Measurements from ENCODE around the gene FSTL4. TPM values are rescaled to one million over a fixed set of nuclear protein-coding genes. Genes with fewer than 3 reads are reported as not detected.
A peak's percentile ranks its signal among the peaks of the same experiment; 100 is the strongest.

Gene FSTL4
- total and polyA plus RNA-seq, 2 donors from 2014 or later, result 0.09 to 4.0 TPM

DNA sequence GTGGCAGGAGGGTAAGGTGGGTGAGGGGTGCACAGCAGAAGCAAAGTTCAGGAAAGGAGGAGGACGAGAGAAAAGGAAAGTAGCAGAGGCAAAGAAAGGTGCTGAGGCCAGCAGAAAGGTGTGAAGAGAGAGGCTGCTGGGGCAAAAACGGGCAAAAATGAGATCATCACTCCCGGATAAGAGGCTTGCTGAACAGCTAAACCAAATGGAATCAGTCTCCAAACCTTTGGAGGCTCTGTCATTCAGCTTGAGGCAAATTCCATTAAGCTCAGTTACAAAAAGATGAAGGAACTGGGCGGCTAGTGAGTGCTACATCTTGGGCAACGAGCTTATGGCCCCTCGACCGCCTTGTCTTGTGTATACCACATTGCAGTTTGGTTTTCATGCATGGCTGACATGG is 136.4 kb downstream of the FSTL4 start:
- no peak for FAIRE-seq
- H3K9ac ChIP-seq (ENCODE audit: low read length in 3 of 3), result no peak overlapping the region
- no peaks in the 10 kb centered on the region for H3K9me3 ChIP-seq (ENCODE audit: control insufficient read depth in 2 of 3, insufficient read depth in 1 of 3, low read length in 3 of 3)
- H3K36me3 ChIP-seq (ENCODE audit: control insufficient read depth in 2 of 3, insufficient read depth in 3 of 3, low read length in 3 of 3), result no peaks in the 10 kb centered on the region
- no peak overlapping the region for H3K4me3 ChIP-seq (ENCODE audit: low read length in 3 of 3)
- H3K4me1 ChIP-seq (ENCODE audit: control insufficient read depth in 2 of 3, insufficient read depth in 2 of 3, low read depth in 1 of 3, low read length in 3 of 3), result no peaks in the 10 kb centered on the region
- H3K27ac ChIP-seq (ENCODE audit: low read depth in 2 of 2, low read length in 2 of 2), result no peak overlapping the region
- intact Hi-C loops (cut with DNase I), result no loop called here
- peaks cover 6% of the 10 kb centered on the region for H3K27me3 ChIP-seq (ENCODE audit: control insufficient read depth, insufficient read depth, low read length)
- no peak for TF ChIP-seq CTCF (IDR thresholded peaks at IDR 0.05; ENCODE audit: borderline replicate concordance, extremely low read depth, insufficient read depth)
- no peak for DNase-seq

- H3K4me3 ChIP-seq (ENCODE audit: low read length in 3 of 3), result no peak overlapping the region
- H3K9ac ChIP-seq (ENCODE audit: low read length in 3 of 3), result no peak overlapping the region
- intact Hi-C loops (cut with DNase I), result no loop called here
- DNase-seq, result peak in 2 of 5 donors; percentile 16 to 33
- H3K4me1 ChIP-seq (ENCODE audit: control insufficient read depth in 2 of 3, insufficient read depth in 2 of 3, low read depth in 1 of 3, low read length in 3 of 3), result no peaks in the 10 kb centered on the region
- H3K36me3 ChIP-seq (ENCODE audit: control insufficient read depth in 2 of 3, insufficient read depth in 3 of 3, low read length in 3 of 3), result no peaks in the 10 kb centered on the region
- TF ChIP-seq CTCF (IDR thresholded peaks at IDR 0.05; ENCODE audit: borderline replicate concordance, extremely low read depth, insufficient read depth), result no peak
- no peak overlapping the region for H3K27ac ChIP-seq (ENCODE audit: low read depth in 2 of 2, low read length in 2 of 2)
- H3K27me3 ChIP-seq (ENCODE audit: control insufficient read depth, insufficient read depth, low read length), result peaks cover 6% of the 10 kb centered on the region
- no peaks in the 10 kb centered on the region for H3K9me3 ChIP-seq (ENCODE audit: control insufficient read depth in 2 of 3, insufficient read depth in 1 of 3, low read length in 3 of 3)
- FAIRE-seq, result no peak
Measured at GRCh38 chr5:133474851-133475590, 137.3 kb downstream of the FSTL4 start.

DNA sequence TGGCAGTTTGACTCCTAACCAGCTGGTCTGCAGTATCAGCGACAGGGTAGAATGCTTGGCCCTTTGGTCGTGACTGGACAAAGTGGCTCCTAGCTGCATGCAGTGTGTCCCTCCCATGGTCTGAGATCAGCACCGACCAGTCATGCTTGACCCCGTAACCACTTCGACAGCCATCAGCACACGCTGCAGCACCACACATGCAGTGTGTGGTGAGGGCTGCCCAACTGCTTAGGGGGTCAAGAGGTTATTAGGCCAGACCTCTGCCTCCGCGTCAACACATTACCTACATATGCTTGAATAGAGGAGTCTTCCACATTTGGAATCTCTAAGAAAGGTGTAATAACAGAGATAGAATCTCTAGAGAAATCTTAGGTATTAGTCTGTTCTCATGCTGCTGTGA is 139.1 kb downstream of the FSTL4 start:
- no peak for FAIRE-seq

More for the DNA sequence above, 139.1 kb downstream of the FSTL4 start:
- Histone ChIP-seq H3K4me1 (ENCODE audit: control insufficient read depth in 2 of 3, insufficient read depth in 2 of 3, low read depth in 1 of 3, low read length in 3 of 3) (no peaks in the 10 kb centered on the region), H3K27me3 (ENCODE audit: control insufficient read depth, insufficient read depth, low read length) (peaks cover 6% of the 10 kb centered on the region), H3K36me3 (ENCODE audit: control insufficient read depth in 2 of 3, insufficient read depth in 3 of 3, low read length in 3 of 3) (no peaks in the 10 kb centered on the region), H3K9me3 (ENCODE audit: control insufficient read depth in 2 of 3, insufficient read depth in 1 of 3, low read length in 3 of 3) (no peaks in the 10 kb centered on the region), H3K9ac (ENCODE audit: low read length in 3 of 3) (no peak overlapping the region), H3K27ac (ENCODE audit: low read depth in 2 of 2, low read length in 2 of 2) (no peak overlapping the region), H3K4me3 (ENCODE audit: low read length in 3 of 3) (no peak overlapping the region)
- intact Hi-C loops (cut with DNase I), result no loop called here
- DNase-seq, result peak in 1 of 5 donors; percentile 23
- TF ChIP-seq CTCF (IDR thresholded peaks at IDR 0.05; ENCODE audit: borderline replicate concordance, extremely low read depth, insufficient read depth), result no peak
